K562 (cell line): ENCODE results near the gene SLC34A1. TPM values are rescaled to one million over a fixed set of nuclear protein-coding genes. Genes with fewer than 3 reads are reported as not detected.

Source experiments
- ATAC-seq: fragments of 200-7000 bp; cut with Tn5 transposase; 3 replicates; pipeline ENCODE4 v1.9.1; 2020; ENCODE audit warnings: moderate library complexity
- BruUV-seq: library from RNA; stranded (reverse); fragments of 400-500 nt; replicated peaks from 2 replicates; lab custom pipeline; 2021; lab: Mats Ljungman, UMichigan
- CTCF ChIA-PET: fragments of 300-600 bp; formaldehyde crosslinking; extraction: SDS; loops from one replicate; lab custom pipeline; 2021; ENCODE audit warnings: low intra/inter-chr PET ratio; lab: Yijun Ruan, JAX
- POLR2A ChIA-PET: fragments of 300-600, 350-650 bp; sonication (Branson Sonifier 250); formaldehyde crosslinking; extraction: SDS; loops from one replicate; lab custom pipeline; 2021; ENCODE audit warnings: antibody characterized with exemption, inconsistent platforms; lab: Yijun Ruan, JAX
- DNase-seq, 4 experiments: peaks; one replicate each; pipeline versions ENCODE4 v3.0.0 to v3.0.0-alpha.2; 2011 to 2018; ENCODE audit warnings: low spot score in 3 of 4, mixed read lengths in 3 of 4; ENCODE audit errors: extremely low read depth in 1 of 4
- FAIRE-seq: peaks from 2 replicates; lab custom pipeline; 2011; peaks lifted over from hg19 to GRCh38; lab: Jason Lieb, UNC
- H2AFZ ChIP-seq: 2 replicates; pipeline ENCODE4 v1.6.0; 2011; ENCODE audit warnings: low read depth, low read length, control low read depth, inconsistent platforms
- H3K27ac ChIP-seq: fragments of 200-600 bp; 3 replicates; pipeline ENCODE4 v1.8.0; 2011; ENCODE audit warnings: low read depth, mild to moderate bottlenecking, control low read depth, inconsistent platforms, low read length, moderate library complexity, mixed read lengths; ENCODE audit errors: extremely low read depth
- H3K27me3 ChIP-seq, 2 experiments: fragments of 300-600 bp in 1 of 2; 2 replicates in 1 of 2; 3 replicates in 1 of 2; pipeline versions ENCODE4 v1.6.0 to v1.8.0; 2011; ENCODE audit warnings: inconsistent platforms in 2 of 2, low read length in 2 of 2, mild to moderate bottlenecking in 1 of 2, mixed read lengths in 1 of 2, moderate library complexity in 1 of 2; ENCODE audit not compliant: control insufficient read depth in 2 of 2, insufficient read depth in 2 of 2
- H3K36me3 ChIP-seq: fragments of 300-600 bp; 3 replicates; pipeline ENCODE4 v1.8.0; 2011; ENCODE audit warnings: mild to moderate bottlenecking, low read length, inconsistent platforms; ENCODE audit not compliant: control insufficient read depth, insufficient read depth
- H3K4me1 ChIP-seq, 2 experiments: fragments of 200-600 bp in 1 of 2; replicated peaks in 1 of 2; 2 replicates in 1 of 2; 3 replicates in 1 of 2; pipeline versions ENCODE4 v1.5.1 to v1.8.0; 2011; ENCODE audit warnings: inconsistent platforms in 2 of 2, low read length in 2 of 2, mild to moderate bottlenecking in 1 of 2, mixed read lengths in 1 of 2, moderate library complexity in 1 of 2; ENCODE audit not compliant: control insufficient read depth in 2 of 2, insufficient read depth in 2 of 2
- H3K4me2 ChIP-seq: 2 replicates; pipeline ENCODE4 v1.6.1; 2011; ENCODE audit warnings: low read length, control low read depth, inconsistent platforms, mixed read lengths; ENCODE audit not compliant: insufficient read depth
- H3K4me3 ChIP-seq: fragments of 200-600 bp; sonication (generic), shearing (Covaris generic); 2 replicates; pipeline ENCODE4 v1.5.1; 2016; ENCODE audit warnings: control low read depth, inconsistent platforms
- H3K79me2 ChIP-seq: fragments of 200-600 bp; 3 replicates; pipeline ENCODE4 v1.8.0; 2011; ENCODE audit warnings: low read length, inconsistent platforms; ENCODE audit not compliant: control insufficient read depth, insufficient read depth
- H3K9ac ChIP-seq, 2 experiments: 2 replicates each; pipeline versions ENCODE4 v1.6.0 to v1.6.1; 2011; ENCODE audit warnings: low read depth in 2 of 2, low read length in 2 of 2, control low read depth in 1 of 2, inconsistent platforms in 1 of 2, mild to moderate bottlenecking in 1 of 2, mixed read lengths in 1 of 2; ENCODE audit not compliant: insufficient read depth in 1 of 2
- H3K9me1 ChIP-seq: one replicate; pipeline ENCODE4 v1.6.0; 2011; ENCODE audit warnings: inconsistent platforms, mild to moderate bottlenecking, low read length, moderate library complexity; ENCODE audit not compliant: control insufficient read depth, insufficient read depth
- H3K9me3 ChIP-seq: replicated peaks from 2 replicates; pipeline ENCODE4 v1.5.1; 2011; ENCODE audit warnings: low read depth, low read length, inconsistent platforms; ENCODE audit not compliant: control insufficient read depth, insufficient read depth
- H4K20me1 ChIP-seq: replicated peaks from 2 replicates; pipeline ENCODE4 v1.6.1; 2011; ENCODE audit warnings: low read length, inconsistent platforms, mixed read lengths; ENCODE audit not compliant: control insufficient read depth, insufficient read depth
- FOXK1 ChIP-seq: sonication (generic); formaldehyde crosslinking; IDR thresholded peaks from 2 replicates; pipeline ENCODE4 v1.8.0; 2022; ENCODE audit warnings: missing genetic modification reagents, mild to moderate bottlenecking, borderline replicate concordance
- POLR2A ChIP-seq: fragments of 450-650 bp; conservative IDR thresholded peaks from 2 replicates; pipeline ENCODE4 v1.6.1; 2016
- POLR2G ChIP-seq: fragments of 200-400 bp; formaldehyde crosslinking; IDR thresholded peaks from 2 replicates; pipeline ENCODE4 v1.6.1; 2017; ENCODE audit warnings: low read depth, mild to moderate bottlenecking, antibody characterized with exemption, low read length, moderate library complexity
- RBFOX2 ChIP-seq: fragments of 200-400 bp; formaldehyde crosslinking; IDR thresholded peaks from 2 replicates; pipeline ENCODE4 v1.6.1; 2017; ENCODE audit warnings: low read depth, mild to moderate bottlenecking, low read length, moderate library complexity
- SUPT5H ChIP-seq: fragments of 450-650 bp; IDR thresholded peaks from 2 replicates; pipeline ENCODE4 v1.6.1; 2016
- WGBS: fragments of 100-300 bp; shearing (Covaris generic); methylation state at CpG from one replicate; pipeline ENCODE4 v1.1.6; 2016; ENCODE audit warnings: low coverage, mixed read lengths; ENCODE audit not compliant: insufficient coverage; ENCODE audit errors: missing lambda C conversion rate; 5-methylcytosine and 5-hydroxymethylcytosine counted together
- in situ Hi-C: fragments of 300-500 bp; cut with MboI; formaldehyde crosslinking; loops from 4 replicates; pipeline ENCODE4 v1.15.0; 2018; ENCODE audit warnings: inconsistent platforms, mixed read lengths
- intact Hi-C: fragments of 100-400 bp; cut with micrococcal nuclease; formaldehyde crosslinking; loops from 2 replicates; pipeline ENCODE4 v1.14.2; 2022
- polyA plus RNA-seq, 8 experiments: library from polyadenylated mRNA; depleted of rRNA in 4 of 8; stranded (reverse) in 5 of 8; unstranded in 3 of 8; fragments of >200 nt; fragmentation: Nextera tagmentation in 2 of 8; fragmentation: Illumina TruSeq in 1 of 8; extraction: Ambion mirVana in 2 of 8; extraction: Trizol in 1 of 8; gene quantifications; 2 replicates each; pipeline versions ENCODE4 v1.2.1 to v1.2.3, GENCODE V29; 2011 to 2014; ENCODE audit warnings: inconsistent platforms in 1 of 8, missing spikeins in 1 of 8
- total RNA-seq, 7 experiments: library from RNA; depleted of rRNA in 6 of 7; stranded (reverse); fragments of >200 nt in 6 of 7; fragmentation: Illumina TruSeq in 2 of 7; extraction: Trizol in 2 of 7; gene quantifications; 2 replicates each; pipeline versions ENCODE4 v1.2.1 to v1.2.3, GENCODE V29; 2011 to 2021; ENCODE audit warnings: low replicate concordance in 1 of 7
- TF ChIP-seq, protein P1 (sequence below), 2 experiments: fragments of 250-450 bp in 1 of 2; fragments of 450-650 bp in 1 of 2; sonication (Bioruptor Pico) in 1 of 2; IDR thresholded peaks; 2 replicates each; pipeline versions ENCODE4 v1.6.1 to v1.8.0; 2016 to 2021; ENCODE audit warnings: mild to moderate bottlenecking in 2 of 2, moderate library complexity in 2 of 2, missing compliant biosample characterization in 1 of 2, missing genetic modification characterization in 1 of 2

Gene SLC34A1
- total and polyA plus RNA-seq, 9 of the 15 experiments (the other 6 are each of a cell fraction or from before 2014, with no cell fraction given): not detected

DNA sequence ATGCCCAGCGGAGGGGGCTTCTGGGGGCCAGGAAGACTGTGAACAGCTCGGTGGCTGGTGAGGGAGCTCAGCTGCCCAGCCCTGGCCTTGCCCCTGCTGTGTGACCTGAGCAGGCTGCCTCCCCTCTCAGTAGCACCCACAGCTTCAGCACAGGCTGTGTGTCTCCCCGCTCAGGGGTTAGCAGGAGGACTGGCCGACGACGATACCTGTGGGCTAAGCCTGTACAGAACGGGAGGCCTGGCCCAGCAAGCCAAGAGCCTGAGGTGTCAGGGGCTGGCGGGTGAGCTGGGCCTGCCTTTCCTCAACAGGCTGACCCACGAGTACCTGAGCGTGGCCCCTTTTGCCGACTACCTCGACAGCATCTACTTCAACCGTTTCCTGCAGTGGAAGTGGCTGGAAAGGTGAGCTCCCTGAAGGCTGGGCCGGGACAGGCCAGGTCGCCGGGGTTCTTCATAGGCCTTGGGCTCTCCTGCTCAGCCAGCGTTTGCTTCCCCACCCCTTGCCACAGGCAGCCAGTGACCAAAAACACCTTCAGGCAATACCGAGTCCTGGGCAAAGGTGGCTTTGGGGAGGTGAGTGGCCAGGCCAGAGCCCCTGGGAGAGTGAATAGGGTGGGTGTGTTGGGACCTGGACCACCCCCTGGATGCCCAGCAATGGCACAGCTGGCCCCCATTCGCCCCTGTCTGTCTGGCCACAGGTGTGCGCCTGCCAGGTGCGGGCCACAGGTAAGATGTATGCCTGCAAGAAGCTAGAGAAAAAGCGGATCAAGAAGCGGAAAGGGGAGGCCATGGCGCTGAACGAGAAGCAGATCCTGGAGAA lies 48.8 kb downstream of the SLC34A1 start:
- H3K9me3 ChIP-seq: no peaks in the 10 kb centered on the region
- no TSS peak for BruUV-seq
- H3K27me3 ChIP-seq: no peaks in the 10 kb centered on the region
- peaks cover 16% of the 10 kb centered on the region; the same call in 1 of the 2 replicates for H4K20me1 ChIP-seq
- no peak overlapping the region for H2AFZ ChIP-seq
- WGBS: 96% methylated on average over 22 of the region's 25 CpGs
- H3K36me3 ChIP-seq: peaks cover 98% of the 10 kb centered on the region; the same call in 2 of the 3 replicates
- intact Hi-C loops: no loop called here
- peaks cover 35% of the 10 kb centered on the region for H3K79me2 ChIP-seq
- peak overlapping the region in 1 of 2 experiments; percentile 26; a peak in 1 of 4 replicates for H3K9ac ChIP-seq
- ATAC-seq (no peak), DNase-seq (no peak), FAIRE-seq (no peak)
- CTCF ChIA-PET: no interaction called here
- no peak overlapping the region for H3K4me3 ChIP-seq
- H3K4me1 ChIP-seq: peaks cover 16 to 52% of the 10 kb centered on the region in 2 experiments
- no peaks in the 10 kb centered on the region for H3K9me1 ChIP-seq
- H3K4me2 ChIP-seq: no peak overlapping the region
- no peak overlapping the region; the same call in 2 of the 3 replicates for H3K27ac ChIP-seq
- TF ChIP-seq POLR2G (peak; percentile 70), POLR2A (0 out of 2 replicates have a peak, but pooled peaks have one; percentile 20), FOXK1 (no peak), RBFOX2 (peak; percentile 19), SUPT5H (peak; percentile 26; the same call in 1 of the 2 replicates)
- TF ChIP-seq, protein P1, sequence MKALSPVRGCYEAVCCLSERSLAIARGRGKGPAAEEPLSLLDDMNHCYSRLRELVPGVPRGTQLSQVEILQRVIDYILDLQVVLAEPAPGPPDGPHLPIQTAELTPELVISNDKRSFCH (CRISPR knock-in tag; IDR thresholded peaks at IDR 0.05): no peak
- TF ChIP-seq, protein P1 (tag; IDR thresholded peaks at IDR 0.05): no peak
- in situ Hi-C loops: no loop called here
- POLR2A ChIA-PET: interaction anchor here (0.5 to 10.8 kb wide), 6 partner anchors 12 to 124 kb away, joined by 3 to 210 read pairs (median 4); partner anchors contain the start of gene PRR7
